Measurements from ENCODE around the gene CSNK1A1.
"Not testable (repeated sequence)": the region's sequence is repeated elsewhere in the genome, so short reads cannot be mapped to it uniquely, and the experiment has no call there.

Gene CSNK1A1

GRCh38 chr5:149452665-149453617, 98.3 kb downstream of the CSNK1A1 start:
- no peak for DNase-seq

- DNase-seq: no peak
Observed at GRCh38 chr5:149452007-149452664, 99.1 kb downstream of the CSNK1A1 start.

- no peak for DNase-seq
Observed at GRCh38 chr5:149450199-149450598, 101.0 kb downstream of the CSNK1A1 start.

GRCh38 chr5:149448831-149449714, 102.2 kb downstream of the CSNK1A1 start:
- no peak for DNase-seq

- DNase-seq: no peak
Observed at GRCh38 chr5:149448431-149448830, 102.8 kb downstream of the CSNK1A1 start.

- DNase-seq: no peak
Observed at GRCh38 chr5:149447373-149448367, 103.6 kb downstream of the CSNK1A1 start.

- DNase-seq: not testable (repeated sequence)
Observed at GRCh38 chr5:149446794-149447193, 104.4 kb downstream of the CSNK1A1 start.

GRCh38 chr5:149445739-149446369, 105.4 kb downstream of the CSNK1A1 start:
- no peak for DNase-seq

GRCh38 chr5:149445343-149445738, 105.9 kb downstream of the CSNK1A1 start:
- DNase-seq: no peak

- not testable (repeated sequence) for DNase-seq
Observed at GRCh38 chr5:149444430-149444829, 106.8 kb downstream of the CSNK1A1 start.

- no peak for DNase-seq
Observed at GRCh38 chr5:149443210-149443609, 108.0 kb downstream of the CSNK1A1 start.

GRCh38 chr5:149442563-149443182, 108.6 kb downstream of the CSNK1A1 start:
- peak; percentile 47 to 58 for DNase-seq

Data from CD4-positive, alpha-beta T cell treated with Interleukin-1 beta for 1 hour (primary cell).